HEK293T (cell line): Measurements from ENCODE around the gene RANBP9.

Experiments
- ELF4 ChIP-seq: fragments of 450-650 bp; IDR thresholded peaks from 2 replicates; pipeline ENCODE4 v1.6.1; 2017; ENCODE audit warnings: antibody characterized with exemption
- FOXA1 ChIP-seq: fragments of 450-650 bp; IDR thresholded peaks from 2 replicates; pipeline ENCODE4 v1.6.1; 2016; ENCODE audit warnings: mild to moderate bottlenecking
- L3MBTL2 ChIP-seq: fragments of 450-650 bp; conservative IDR thresholded peaks from 2 replicates; pipeline ENCODE4 v1.6.1; 2016; ENCODE audit warnings: mild to moderate bottlenecking
- SUZ12 ChIP-seq: fragments of 450-650 bp; IDR thresholded peaks from 2 replicates; pipeline ENCODE4 v1.6.1; 2016; ENCODE audit warnings: mild to moderate bottlenecking

GRCh38 chr6:13660893-13661292 is 50.7 kb downstream of the RANBP9 start:
- TF ChIP-seq L3MBTL2: no peak
- TF ChIP-seq SUZ12: no peak
- TF ChIP-seq FOXA1: no peak
- TF ChIP-seq ELF4: no peak
